ENCODE data around the gene PPP2R2B.

DNA sequence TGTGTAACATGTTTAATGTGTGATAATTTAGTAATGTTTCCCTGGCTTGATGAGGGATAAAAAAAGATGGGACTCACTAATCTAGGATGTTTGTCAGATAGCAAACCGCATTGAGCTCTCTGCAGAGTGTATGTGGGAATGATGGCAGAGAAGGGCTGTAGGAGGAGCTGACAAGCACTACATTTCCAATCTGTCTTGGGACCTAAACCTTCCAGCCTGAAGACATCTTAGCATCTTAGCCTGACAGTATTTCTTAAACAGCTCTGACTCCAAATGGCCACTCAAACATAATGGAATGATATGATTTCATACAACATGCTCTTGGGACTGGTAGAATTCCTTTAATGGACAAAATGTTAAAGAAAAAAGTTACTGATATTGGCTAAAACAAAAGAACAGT is 116.7 kb downstream of the PPP2R2B start:
- TF ChIP-seq, protein P1, sequence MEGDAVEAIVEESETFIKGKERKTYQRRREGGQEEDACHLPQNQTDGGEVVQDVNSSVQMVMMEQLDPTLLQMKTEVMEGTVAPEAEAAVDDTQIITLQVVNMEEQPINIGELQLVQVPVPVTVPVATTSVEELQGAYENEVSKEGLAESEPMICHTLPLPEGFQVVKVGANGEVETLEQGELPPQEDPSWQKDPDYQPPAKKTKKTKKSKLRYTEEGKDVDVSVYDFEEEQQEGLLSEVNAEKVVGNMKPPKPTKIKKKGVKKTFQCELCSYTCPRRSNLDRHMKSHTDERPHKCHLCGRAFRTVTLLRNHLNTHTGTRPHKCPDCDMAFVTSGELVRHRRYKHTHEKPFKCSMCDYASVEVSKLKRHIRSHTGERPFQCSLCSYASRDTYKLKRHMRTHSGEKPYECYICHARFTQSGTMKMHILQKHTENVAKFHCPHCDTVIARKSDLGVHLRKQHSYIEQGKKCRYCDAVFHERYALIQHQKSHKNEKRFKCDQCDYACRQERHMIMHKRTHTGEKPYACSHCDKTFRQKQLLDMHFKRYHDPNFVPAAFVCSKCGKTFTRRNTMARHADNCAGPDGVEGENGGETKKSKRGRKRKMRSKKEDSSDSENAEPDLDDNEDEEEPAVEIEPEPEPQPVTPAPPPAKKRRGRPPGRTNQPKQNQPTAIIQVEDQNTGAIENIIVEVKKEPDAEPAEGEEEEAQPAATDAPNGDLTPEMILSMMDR (IDR thresholded peaks at IDR 0.05), result no peak
- TF ChIP-seq POLR2AphosphoS5 (IDR thresholded peaks at IDR 0.05), result no peak
- no peak for TF ChIP-seq POLR2A (IDR thresholded peaks at IDR 0.05)
- TF ChIP-seq EP300 (IDR thresholded peaks at IDR 0.05; ENCODE audit: low read depth), result no peak

All from transverse colon (tissue), 4 donors.